A172 (cell line): ENCODE measurements around the gene C10orf71. TPM values are rescaled to one million over a fixed set of nuclear protein-coding genes. Genes with fewer than 3 reads are reported as not detected.

ENCODE experiments used
- DNase-seq: peaks from one replicate; pipeline ENCODE4 v3.0.0-alpha.2; 2015; ENCODE audit warnings: low spot score
- total RNA-seq: library from RNA; depleted of rRNA; stranded (reverse); fragments of >200 nt; shearing (Covaris generic); gene quantifications from 2 replicates; pipeline ENCODE4 v1.2.3, GENCODE V29; 2014

Gene C10orf71
- total RNA-seq, 1 experiment from 2014 or later, result not detected

- DNase-seq, result no peak
Measured at GRCh38 chr10:49295297-49295696, 3.7 kb upstream of the C10orf71 start.

- no peak for DNase-seq
Measured at GRCh38 chr10:49296382-49296781, 2.6 kb upstream of the C10orf71 start.

GRCh38 chr10:49296836-49297235 lies 2.1 kb upstream of the C10orf71 start:
- DNase-seq, result no peak

- DNase-seq, result no peak
Measured at GRCh38 chr10:49297818-49298670, 926 bp upstream of the C10orf71 start.

GRCh38 chr10:49298671-49298982 lies 343 bp upstream of the C10orf71 start:
- DNase-seq, result no peak

GRCh38 chr10:49299816-49300139 lies 808 bp downstream of the C10orf71 start:
- no peak for DNase-seq

- no peak for DNase-seq
Measured at GRCh38 chr10:49300140-49300974, 1.4 kb downstream of the C10orf71 start.

- DNase-seq, result no peak
Measured at GRCh38 chr10:49301302-49301701, 2.3 kb downstream of the C10orf71 start.

- no peak for DNase-seq
Measured at GRCh38 chr10:49302088-49302487, 3.1 kb downstream of the C10orf71 start.

- DNase-seq, result no peak
Measured at GRCh38 chr10:49303711-49304110, 4.7 kb downstream of the C10orf71 start.

- no peak for DNase-seq
Measured at GRCh38 chr10:49304137-49304536, 5.2 kb downstream of the C10orf71 start.

- no peak for DNase-seq
Measured at GRCh38 chr10:49307921-49308320, 9.0 kb downstream of the C10orf71 start.

GRCh38 chr10:49308881-49309280 lies 9.9 kb downstream of the C10orf71 start:
- DNase-seq, result no peak

GRCh38 chr10:49309691-49310411 lies 10.9 kb downstream of the C10orf71 start:
- no peak for DNase-seq

- no peak for DNase-seq
Measured at GRCh38 chr10:49310460-49310859, 11.5 kb downstream of the C10orf71 start.

- DNase-seq, result no peak
Measured at GRCh38 chr10:49310901-49311554, 12.1 kb downstream of the C10orf71 start.

GRCh38 chr10:49311555-49312236 lies 12.7 kb downstream of the C10orf71 start:
- no peak for DNase-seq

- no peak for DNase-seq
Measured at GRCh38 chr10:49312246-49312869, 13.4 kb downstream of the C10orf71 start.

GRCh38 chr10:49313501-49314070 lies 14.6 kb downstream of the C10orf71 start:
- DNase-seq, result no peak

- DNase-seq, result no peak
Measured at GRCh38 chr10:49314806-49315205, 15.8 kb downstream of the C10orf71 start.

GRCh38 chr10:49318028-49318427 lies 19.1 kb downstream of the C10orf71 start:
- no peak for DNase-seq
